ENCODE results near the gene NUP210.

Gene NUP210

GRCh38 chr3:13324835-13325501 is 95.2 kb downstream of the NUP210 start:
- DNase-seq (ENCODE audit: low spot score), result no peak
- no peak for TF ChIP-seq CTCF (IDR thresholded peaks at IDR 0.05; ENCODE audit: extremely low read depth, missing control alignments)

DNA sequence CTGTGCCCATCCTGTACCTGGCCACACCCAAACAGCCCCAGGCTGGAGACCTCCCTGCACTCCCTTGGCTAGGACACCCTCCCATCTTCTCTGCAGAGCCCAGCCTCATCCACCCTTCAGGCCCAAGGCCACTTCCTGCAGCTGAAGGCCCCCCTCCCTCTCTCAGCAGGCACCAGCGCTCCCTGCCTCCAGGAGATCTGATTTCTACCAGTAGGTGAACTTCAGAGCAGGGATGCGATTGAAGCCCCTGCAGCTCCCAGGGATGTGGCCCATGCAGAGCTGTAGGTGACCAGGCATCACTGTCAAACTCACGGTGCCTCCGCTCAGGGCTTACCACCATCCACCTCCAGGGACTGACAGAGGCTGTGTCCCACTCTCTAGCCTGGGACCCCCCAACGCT is 96.3 kb downstream of the NUP210 start:
- no peak for TF ChIP-seq CTCF (IDR thresholded peaks at IDR 0.05; ENCODE audit: extremely low read depth, missing control alignments)
- DNase-seq (ENCODE audit: low spot score), result no peak

GRCh38 chr3:13322324-13322723 is 97.8 kb downstream of the NUP210 start:
- no peak for DNase-seq (ENCODE audit: low spot score)
- TF ChIP-seq CTCF (IDR thresholded peaks at IDR 0.05; ENCODE audit: extremely low read depth, missing control alignments), result no peak

DNA sequence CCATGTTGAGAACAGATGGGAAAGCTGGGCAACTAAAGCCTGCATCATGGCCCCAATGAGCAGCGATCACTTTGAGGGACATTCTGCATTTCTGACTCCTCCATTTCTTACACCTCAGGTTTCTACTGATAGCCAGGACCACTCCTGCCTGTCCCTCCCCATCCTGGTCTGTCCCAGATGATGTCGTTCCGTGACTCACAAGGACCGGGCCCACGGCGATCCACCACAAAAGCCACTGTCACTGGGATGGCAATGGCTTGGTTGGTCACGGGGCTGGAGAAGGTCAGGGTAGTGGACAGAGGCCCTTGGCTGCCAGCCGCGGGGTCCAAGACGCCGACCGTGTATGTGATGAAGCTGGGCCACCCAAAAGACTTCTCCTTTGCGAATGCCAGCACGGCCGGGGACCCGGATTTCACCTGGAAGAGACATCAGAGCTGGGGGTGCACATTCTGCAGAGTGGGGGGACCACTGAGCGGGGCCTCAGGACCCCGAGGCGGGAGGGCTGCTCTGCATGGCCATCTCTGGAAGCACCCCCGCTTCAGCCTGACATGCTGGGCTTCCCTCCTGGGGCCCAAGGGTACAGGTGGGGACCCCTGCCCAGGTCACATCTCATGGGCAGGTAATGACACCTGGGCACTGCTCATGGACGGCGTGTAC is 100.4 kb downstream of the NUP210 start:
- TF ChIP-seq CTCF (IDR thresholded peaks at IDR 0.05; ENCODE audit: extremely low read depth, missing control alignments), result no peak
- DNase-seq (ENCODE audit: low spot score), result no peak

DNA sequence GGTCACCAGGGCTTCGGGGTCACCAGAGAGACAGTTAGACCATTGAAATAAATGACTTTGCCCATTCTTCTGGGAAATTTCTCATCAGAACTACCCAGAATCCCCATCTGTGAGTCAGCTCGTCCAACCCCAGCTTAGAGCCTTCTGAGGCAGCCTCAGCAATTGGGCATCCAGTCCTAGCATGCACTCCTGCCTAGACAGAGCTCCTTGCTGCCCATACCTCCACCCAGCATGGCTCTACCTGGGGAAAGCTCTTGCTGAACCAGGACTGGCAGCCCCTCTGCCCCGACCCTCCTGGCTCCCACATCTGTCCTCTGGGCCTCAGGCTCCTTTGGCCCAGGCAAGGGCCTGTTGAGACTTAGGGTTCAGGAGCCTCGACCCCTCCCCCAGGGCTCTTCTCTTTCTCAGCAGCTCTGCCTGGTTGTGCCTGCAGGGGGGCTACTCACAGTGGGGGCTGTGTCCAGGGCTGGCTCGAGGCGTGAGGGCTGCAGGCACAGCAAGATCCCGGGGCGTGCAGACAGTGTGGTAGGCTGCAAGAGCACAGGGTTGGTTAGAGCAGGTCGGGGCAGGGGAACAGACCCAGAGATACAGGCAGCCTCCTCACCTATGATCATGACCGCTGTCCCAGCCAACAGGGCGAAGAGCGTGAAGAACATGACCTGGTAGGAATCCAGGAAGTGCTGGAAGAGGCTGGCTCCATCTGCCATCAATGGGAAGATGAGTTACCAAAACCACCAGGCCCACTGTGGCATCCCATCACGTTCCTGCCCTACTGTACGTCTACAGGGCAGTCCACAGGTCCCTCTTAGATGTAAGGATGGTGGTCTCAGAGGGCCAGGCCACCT is 101.3 kb downstream of the NUP210 start:
- TF ChIP-seq CTCF (IDR thresholded peaks at IDR 0.05; ENCODE audit: extremely low read depth, missing control alignments), result no peak
- DNase-seq (ENCODE audit: low spot score), result no peak

DNA sequence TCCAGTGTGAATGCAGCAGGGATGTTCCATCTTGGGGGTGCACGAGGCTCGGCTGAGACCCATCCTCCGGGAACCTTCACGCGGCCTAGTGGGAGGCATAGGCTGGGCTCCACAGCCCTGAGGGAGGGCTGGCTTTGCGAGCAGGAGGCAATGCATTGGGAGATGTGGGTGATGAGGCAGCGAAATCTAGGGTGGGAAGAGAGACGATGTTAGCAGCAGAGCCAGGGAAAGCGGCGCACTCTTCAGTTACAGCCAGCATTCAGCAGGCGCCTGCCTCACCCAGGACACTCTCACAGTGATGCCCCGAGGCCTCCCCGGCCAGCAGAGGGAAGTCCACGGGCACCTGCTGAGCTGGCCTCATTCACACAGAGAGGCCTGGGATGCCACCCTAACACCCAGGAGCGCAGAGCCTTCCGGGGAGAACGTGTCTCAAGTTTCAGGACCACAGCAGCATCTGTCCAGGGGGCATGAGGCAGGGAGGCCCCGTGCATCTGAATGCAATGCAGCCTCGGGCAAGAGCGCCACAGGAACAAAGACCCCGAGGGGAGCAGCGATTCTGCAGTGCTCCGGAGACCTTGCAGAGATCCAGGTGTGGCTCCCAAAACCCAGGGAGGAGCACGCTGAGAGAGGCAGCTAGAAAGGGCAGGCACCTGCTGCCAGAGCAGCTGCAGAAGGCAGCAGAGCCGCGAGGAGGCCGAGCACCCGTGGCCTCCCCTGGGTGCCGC is 102.4 kb downstream of the NUP210 start:
- DNase-seq (ENCODE audit: low spot score), result no peak
- no peak for TF ChIP-seq CTCF (IDR thresholded peaks at IDR 0.05; ENCODE audit: extremely low read depth, missing control alignments)
